HepG2 (cell line): ENCODE results near the gene PIK3C2B. TPM values are rescaled to one million over a fixed set of nuclear protein-coding genes. Genes with fewer than 3 reads are reported as not detected.

ENCODE experiments used
- CBX5 ChIP-seq: sonication (generic); formaldehyde crosslinking; IDR thresholded peaks from 2 replicates; pipeline ENCODE4 v1.4.0; 2020; ENCODE audit warnings: missing genetic modification reagents, borderline replicate concordance
- DNMT3B ChIP-seq: conservative IDR thresholded peaks from 2 replicates; pipeline ENCODE4 v1.6.1; 2016; ENCODE audit warnings: missing biosample characterization, control low read depth
- DR1 ChIP-seq: sonication (generic); formaldehyde crosslinking; IDR thresholded peaks from 2 replicates; pipeline ENCODE4 v1.8.0; 2021; ENCODE audit warnings: mild to moderate bottlenecking, missing genetic modification reagents, inconsistent platforms
- LRRFIP1 ChIP-seq: sonication (generic); formaldehyde crosslinking; conservative IDR thresholded peaks from 2 replicates; pipeline ENCODE4 v1.4.0; 2020; ENCODE audit warnings: missing genetic modification reagents
- PCBP1 ChIP-seq: fragments of 200-400 bp; formaldehyde crosslinking; IDR thresholded peaks from 2 replicates; pipeline ENCODE4 v1.6.1; 2017; ENCODE audit warnings: mild to moderate bottlenecking, low read depth, low read length, borderline replicate concordance
- SNRNP70 ChIP-seq: fragments of 200-400 bp; formaldehyde crosslinking; IDR thresholded peaks from 2 replicates; pipeline ENCODE4 v1.6.1; 2017; ENCODE audit warnings: mild to moderate bottlenecking, low read depth, low read length, moderate library complexity
- TFAP4 ChIP-seq: sonication (generic); IDR thresholded peaks from 2 replicates; pipeline ENCODE4 v1.6.1; 2016; ENCODE audit warnings: low read depth, borderline replicate concordance
- ZBTB34 ChIP-seq: sonication (generic); formaldehyde crosslinking; IDR thresholded peaks from 2 replicates; pipeline ENCODE4 v1.8.0; 2022; ENCODE audit warnings: mild to moderate bottlenecking, missing genetic modification reagents
- ZBTB46 ChIP-seq: sonication (generic); formaldehyde crosslinking; IDR thresholded peaks from 2 replicates; pipeline ENCODE4 v1.4.0; 2020; ENCODE audit warnings: mild to moderate bottlenecking, missing genetic modification reagents, borderline replicate concordance
- ZNF138 ChIP-seq: sonication (generic); formaldehyde crosslinking; IDR thresholded peaks from 2 replicates; pipeline ENCODE4 v1.5.0; 2020; ENCODE audit warnings: mild to moderate bottlenecking, low read depth, missing genetic modification reagents
- ZNF33A ChIP-seq: sonication (generic); formaldehyde crosslinking; IDR thresholded peaks from 2 replicates; pipeline ENCODE4 v1.5.1; 2020; ENCODE audit warnings: missing genetic modification reagents, mild to moderate bottlenecking, moderate library complexity, borderline replicate concordance
- ZNF407 ChIP-seq: sonication (generic); formaldehyde crosslinking; IDR thresholded peaks from one replicate; pipeline ENCODE4 v1.5.1; 2020; ENCODE audit warnings: mild to moderate bottlenecking, missing genetic modification reagents; ENCODE audit errors: not compliant biosample characterization
- ZNF614 ChIP-seq: IDR thresholded peaks from 2 replicates; pipeline ENCODE4 v1.6.1; 2018; ENCODE audit warnings: missing biosample characterization, missing genetic modification reagents, inconsistent platforms, borderline replicate concordance
- polyA plus RNA-seq, 8 experiments: library from polyadenylated mRNA; depleted of rRNA in 3 of 8; stranded (reverse) in 7 of 8; unstranded in 1 of 8; fragments of >200 nt; fragmentation: Illumina TruSeq in 4 of 8; extraction: Trizol in 4 of 8; gene quantifications; 2 replicates each; pipeline versions ENCODE4 v1.2.1 to v1.2.3, GENCODE V29; 2011 to 2016; ENCODE audit warnings: low read depth in 4 of 8, missing spikeins in 1 of 8, mixed read lengths in 1 of 8; ENCODE audit not compliant: insufficient read depth in 1 of 8
- total RNA-seq, 5 experiments: library from RNA; depleted of rRNA; stranded (reverse); fragments of >200 nt; fragmentation: Illumina TruSeq; extraction: Trizol; gene quantifications; 2 replicates each; pipeline ENCODE4 v1.2.3, GENCODE V29; 2016; ENCODE audit warnings: low read depth in 1 of 5

PIK3C2B gene
- total and polyA plus RNA-seq, 2 of the 13 experiments (the other 11 are each of a cell fraction or from before 2014, with no cell fraction given) = 3.4 to 4.5 TPM

GRCh38 chr1:204460346-204460745 lies 34.3 kb downstream of the PIK3C2B start (continued):
- TF ChIP-seq LRRFIP1 (CRISPR knock-in tag) = no peak
- no peak for TF ChIP-seq DNMT3B (CRISPR knock-in tag)
- TF ChIP-seq PCBP1 = no peak
- TF ChIP-seq ZNF138 (CRISPR knock-in tag) = no peak
- no peak for TF ChIP-seq ZBTB46
- TF ChIP-seq TFAP4 = no peak
- TF ChIP-seq ZNF614 = no peak
- TF ChIP-seq ZNF407 = no peak
- TF ChIP-seq DR1 = no peak
- no peak for TF ChIP-seq CBX5 (CRISPR knock-in tag)
- TF ChIP-seq ZNF33A (CRISPR knock-in tag) = no peak
- TF ChIP-seq SNRNP70 = no peak
- TF ChIP-seq ZBTB34 (CRISPR knock-in tag) = no peak
